Measurements from ENCODE around the gene CIT. TPM values are rescaled to one million over a fixed set of nuclear protein-coding genes. Genes with fewer than 3 reads are reported as not detected.

CIT gene
- total and polyA plus RNA-seq, 2 donors (not counting 1 experiment from before 2014, with no cell fraction given) = 6.8 to 25.4 TPM

DNA sequence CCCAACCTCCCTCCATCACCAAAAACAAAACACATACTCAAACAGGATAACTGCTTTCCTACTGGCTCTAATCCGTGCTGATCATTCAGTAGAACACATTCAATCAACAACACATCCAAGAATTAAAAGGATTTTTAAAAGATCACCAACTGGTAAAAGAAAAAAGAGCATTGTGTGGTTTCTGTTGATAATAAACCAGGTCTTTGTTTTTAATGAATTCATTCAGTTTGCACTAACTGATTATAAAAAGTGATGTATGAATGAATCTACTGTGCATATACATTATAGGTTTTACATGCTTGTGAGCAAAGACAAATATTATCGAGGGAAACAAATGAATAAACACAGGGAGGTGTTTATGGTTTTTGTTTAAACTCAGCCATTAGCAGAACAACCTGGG lies 55.1 kb downstream of the CIT start:
- H3K4me1 ChIP-seq (ENCODE audit: control insufficient read depth, extremely low read depth, insufficient read depth, low read length) = no peaks in the 10 kb centered on the region
- H3K4me3 ChIP-seq (replicated peaks in 1 of 4; ENCODE audit: control extremely low read depth in 1 of 4, insufficient read depth in 1 of 4, low read depth in 3 of 4, low read length in 4 of 4) = no peak overlapping the region
- no peak overlapping the region for H3K27ac ChIP-seq (ENCODE audit: insufficient read depth, low read length)
- no peak for DNase-seq (ENCODE audit: low read depth in 2 of 2)
- H3K4me2 ChIP-seq (ENCODE audit: extremely low read depth, insufficient read depth, low read length) = no peak overlapping the region
- H3K36me3 ChIP-seq (ENCODE audit: control insufficient read depth, insufficient read depth, low read length) = no peaks in the 10 kb centered on the region
- no peak overlapping the region for H3K9ac ChIP-seq (ENCODE audit: insufficient read depth, low read length)
- no peaks in the 10 kb centered on the region for H3K9me3 ChIP-seq (ENCODE audit: control insufficient read depth, insufficient read depth, low read depth, low read length)
- no peak overlapping the region for H2AFZ ChIP-seq (ENCODE audit: low read length)
- H3K27me3 ChIP-seq (ENCODE audit: control insufficient read depth, insufficient read depth, low read length) = no peaks in the 10 kb centered on the region
- no peaks in the 10 kb centered on the region for H4K20me1 ChIP-seq (ENCODE audit: control insufficient read depth, extremely low read depth, insufficient read depth, low read length)
- peaks cover 3% of the 10 kb centered on the region for H3K79me2 ChIP-seq (ENCODE audit: control insufficient read depth, insufficient read depth, low read length)
- TF ChIP-seq EZH2 (IDR thresholded peaks at IDR 0.05; ENCODE audit: low read length, missing control alignments) = no peak
- TF ChIP-seq, protein P1, sequence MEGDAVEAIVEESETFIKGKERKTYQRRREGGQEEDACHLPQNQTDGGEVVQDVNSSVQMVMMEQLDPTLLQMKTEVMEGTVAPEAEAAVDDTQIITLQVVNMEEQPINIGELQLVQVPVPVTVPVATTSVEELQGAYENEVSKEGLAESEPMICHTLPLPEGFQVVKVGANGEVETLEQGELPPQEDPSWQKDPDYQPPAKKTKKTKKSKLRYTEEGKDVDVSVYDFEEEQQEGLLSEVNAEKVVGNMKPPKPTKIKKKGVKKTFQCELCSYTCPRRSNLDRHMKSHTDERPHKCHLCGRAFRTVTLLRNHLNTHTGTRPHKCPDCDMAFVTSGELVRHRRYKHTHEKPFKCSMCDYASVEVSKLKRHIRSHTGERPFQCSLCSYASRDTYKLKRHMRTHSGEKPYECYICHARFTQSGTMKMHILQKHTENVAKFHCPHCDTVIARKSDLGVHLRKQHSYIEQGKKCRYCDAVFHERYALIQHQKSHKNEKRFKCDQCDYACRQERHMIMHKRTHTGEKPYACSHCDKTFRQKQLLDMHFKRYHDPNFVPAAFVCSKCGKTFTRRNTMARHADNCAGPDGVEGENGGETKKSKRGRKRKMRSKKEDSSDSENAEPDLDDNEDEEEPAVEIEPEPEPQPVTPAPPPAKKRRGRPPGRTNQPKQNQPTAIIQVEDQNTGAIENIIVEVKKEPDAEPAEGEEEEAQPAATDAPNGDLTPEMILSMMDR (conservative IDR thresholded peaks at IDR 0.05 in 1 of 2, IDR thresholded peaks at IDR 0.05 in 1 of 2; ENCODE audit: low read depth in 1 of 2, low read length in 2 of 2) = no peak

DNA sequence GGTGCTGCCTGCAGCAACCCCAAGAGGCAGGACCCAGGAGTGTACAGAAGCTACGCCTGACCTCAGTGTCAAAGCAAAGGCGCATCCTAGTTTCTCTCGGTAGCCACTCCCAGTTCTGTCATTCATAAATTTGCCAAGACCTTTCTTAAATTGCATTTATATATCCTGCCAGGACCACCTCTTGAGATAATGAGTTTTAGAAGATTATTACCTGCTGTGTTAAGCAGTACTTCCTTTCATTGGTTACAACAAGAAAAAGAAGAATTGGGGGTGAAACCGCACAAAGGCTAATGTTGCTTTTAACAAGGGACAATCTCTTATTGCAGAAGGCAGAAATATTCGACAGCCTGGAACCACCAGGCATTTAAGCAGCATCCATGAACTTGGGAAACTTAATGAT lies 57.8 kb downstream of the CIT start:
- Histone ChIP-seq H2AFZ (ENCODE audit: low read length) (no peak overlapping the region), H3K27me3 (ENCODE audit: control insufficient read depth, insufficient read depth, low read length) (no peaks in the 10 kb centered on the region), H3K9me3 (ENCODE audit: control insufficient read depth, insufficient read depth, low read depth, low read length) (no peaks in the 10 kb centered on the region), H3K79me2 (ENCODE audit: control insufficient read depth, insufficient read depth, low read length) (peaks cover 3% of the 10 kb centered on the region), H3K4me2 (ENCODE audit: extremely low read depth, insufficient read depth, low read length) (no peak overlapping the region), H3K4me1 (ENCODE audit: control insufficient read depth, extremely low read depth, insufficient read depth, low read length) (no peaks in the 10 kb centered on the region), H3K36me3 (ENCODE audit: control insufficient read depth, insufficient read depth, low read length) (no peaks in the 10 kb centered on the region), H4K20me1 (ENCODE audit: control insufficient read depth, extremely low read depth, insufficient read depth, low read length) (no peaks in the 10 kb centered on the region), H3K4me3 (replicated peaks in 1 of 4; ENCODE audit: control extremely low read depth in 1 of 4, insufficient read depth in 1 of 4, low read depth in 3 of 4, low read length in 4 of 4) (no peak overlapping the region), H3K27ac (ENCODE audit: insufficient read depth, low read length) (no peak overlapping the region), H3K9ac (ENCODE audit: insufficient read depth, low read length) (no peak overlapping the region)
- TF ChIP-seq, protein P1 (conservative IDR thresholded peaks at IDR 0.05 in 1 of 2, IDR thresholded peaks at IDR 0.05 in 1 of 2; ENCODE audit: low read depth in 1 of 2, low read length in 2 of 2) = no peak
- TF ChIP-seq EZH2 (IDR thresholded peaks at IDR 0.05; ENCODE audit: low read length, missing control alignments) = no peak
- DNase-seq (ENCODE audit: low read depth in 2 of 2) = no peak

DNA sequence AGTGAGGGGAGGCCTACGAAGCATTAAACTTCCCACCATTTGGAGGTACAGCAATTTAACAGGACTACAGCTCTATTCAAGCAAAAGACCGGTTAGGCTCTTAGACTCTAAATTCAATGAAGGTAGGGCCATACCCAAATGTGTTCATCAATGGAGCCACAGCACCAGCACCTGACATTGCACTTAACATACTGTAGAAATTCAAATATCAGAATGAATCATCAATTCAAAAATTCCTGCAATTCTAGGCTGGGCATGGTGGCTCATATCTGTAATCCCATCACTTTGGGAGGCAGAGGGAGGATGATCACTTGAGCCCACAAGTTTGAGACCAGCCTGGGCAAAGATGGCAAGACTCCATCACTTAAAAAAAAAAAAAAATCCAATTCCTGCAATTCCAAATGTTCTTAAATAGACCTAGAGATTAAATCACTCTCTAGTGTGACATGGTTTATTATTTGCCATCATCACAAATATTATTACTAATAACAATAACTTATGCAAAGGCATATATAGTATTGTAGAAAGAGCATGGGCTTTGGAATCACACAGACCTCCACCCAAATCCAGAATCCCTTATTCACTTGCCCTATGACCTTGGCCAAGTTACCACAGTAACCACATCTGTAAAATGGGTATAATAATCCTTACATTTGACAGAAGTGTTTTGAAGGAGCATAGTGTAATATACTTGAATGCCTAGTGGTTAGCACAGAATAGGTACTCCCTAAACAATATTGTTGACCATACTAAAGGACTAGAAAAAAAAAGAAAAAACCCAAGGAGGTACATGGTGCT lies 59.4 kb downstream of the CIT start:
- H3K27ac ChIP-seq (ENCODE audit: insufficient read depth, low read length) = no peak overlapping the region
- H3K27me3 ChIP-seq (ENCODE audit: control insufficient read depth, insufficient read depth, low read length) = no peaks in the 10 kb centered on the region
- H3K9ac ChIP-seq (ENCODE audit: insufficient read depth, low read length) = no peak overlapping the region
- H3K36me3 ChIP-seq (ENCODE audit: control insufficient read depth, insufficient read depth, low read length) = no peaks in the 10 kb centered on the region
- no peak overlapping the region for H3K4me2 ChIP-seq (ENCODE audit: extremely low read depth, insufficient read depth, low read length)
- no peak overlapping the region for H2AFZ ChIP-seq (ENCODE audit: low read length)
- DNase-seq (ENCODE audit: low read depth in 2 of 2) = no peak
- no peaks in the 10 kb centered on the region for H3K4me1 ChIP-seq (ENCODE audit: control insufficient read depth, extremely low read depth, insufficient read depth, low read length)
- H4K20me1 ChIP-seq (ENCODE audit: control insufficient read depth, extremely low read depth, insufficient read depth, low read length) = no peaks in the 10 kb centered on the region
- TF ChIP-seq, protein P1 (conservative IDR thresholded peaks at IDR 0.05 in 1 of 2, IDR thresholded peaks at IDR 0.05 in 1 of 2; ENCODE audit: low read depth in 1 of 2, low read length in 2 of 2) = no peak
- no peak for TF ChIP-seq EZH2 (IDR thresholded peaks at IDR 0.05; ENCODE audit: low read length, missing control alignments)
- no peaks in the 10 kb centered on the region for H3K9me3 ChIP-seq (ENCODE audit: control insufficient read depth, insufficient read depth, low read depth, low read length)
- peaks cover 3% of the 10 kb centered on the region for H3K79me2 ChIP-seq (ENCODE audit: control insufficient read depth, insufficient read depth, low read length)
- H3K4me3 ChIP-seq (replicated peaks in 1 of 4; ENCODE audit: control extremely low read depth in 1 of 4, insufficient read depth in 1 of 4, low read depth in 3 of 4, low read length in 4 of 4) = no peak overlapping the region

All from fibroblast of lung (primary cell).